K562 (cell line): ENCODE results near the gene RRAD. TPM values are rescaled to one million over a fixed set of nuclear protein-coding genes. Genes with fewer than 3 reads are reported as not detected.

ENCODE experiments used
- ARID4B ChIP-seq: sonication (generic); formaldehyde crosslinking; IDR thresholded peaks from 2 replicates; pipeline ENCODE4 v1.8.0; 2022; ENCODE audit warnings: mild to moderate bottlenecking, missing genetic modification reagents
- CBFA2T3 ChIP-seq: fragments of 450-650 bp; IDR thresholded peaks from 2 replicates; pipeline ENCODE4 v1.6.1; 2017
- CTBP1 ChIP-seq: fragments of 450-650 bp; IDR thresholded peaks from 2 replicates; pipeline ENCODE4 v1.6.1; 2016; ENCODE audit warnings: borderline replicate concordance
- CXXC5 ChIP-seq: fragments of 250-450 bp; sonication (Bioruptor Pico); IDR thresholded peaks from 2 replicates; pipeline ENCODE4 v1.8.0; 2022; ENCODE audit warnings: inconsistent platforms, mild to moderate bottlenecking, moderate library complexity
- ETS2 ChIP-seq: IDR thresholded peaks from 2 replicates; pipeline ENCODE4 v1.6.1; 2016; ENCODE audit warnings: borderline replicate concordance, missing genetic modification characterization, mild to moderate bottlenecking, moderate library complexity, missing compliant biosample characterization; ENCODE audit not compliant: poor library complexity, severe bottlenecking
- HDGF ChIP-seq: fragments of 450-650 bp; IDR thresholded peaks from 2 replicates; pipeline ENCODE4 v1.6.1; 2016
- HOXB6 ChIP-seq: fragments of 250-450 bp; sonication (Bioruptor Pico); IDR thresholded peaks from 2 replicates; pipeline ENCODE4 v1.5.1; 2022; ENCODE audit warnings: mild to moderate bottlenecking, borderline replicate concordance
- ILF3 ChIP-seq: fragments of 450-650 bp; IDR thresholded peaks from 2 replicates; pipeline ENCODE4 v1.6.1; 2018; ENCODE audit warnings: antibody characterized with exemption, mild to moderate bottlenecking, moderate library complexity, borderline replicate concordance
- MAFG ChIP-seq: fragments of 450-650 bp; conservative IDR thresholded peaks from 2 replicates; pipeline ENCODE4 v1.6.1; 2016; ENCODE audit warnings: missing genetic modification characterization, missing compliant biosample characterization
- TEAD2 ChIP-seq: fragments of 450-650 bp; IDR thresholded peaks from 2 replicates; pipeline ENCODE4 v1.6.1; 2016; ENCODE audit warnings: missing genetic modification characterization, control low read depth, missing compliant biosample characterization
- ZNF134 ChIP-seq: fragments of 250-450 bp; sonication (Bioruptor Pico); conservative IDR thresholded peaks from 2 replicates; pipeline ENCODE4 v1.4.0; 2020
- ZNF436 ChIP-seq: fragments of 250-450, 450-650 bp; sonication (Bioruptor Pico); formaldehyde crosslinking; IDR thresholded peaks from 2 replicates; pipeline ENCODE4 v1.7.0; 2020; ENCODE audit warnings: mild to moderate bottlenecking
- polyA plus RNA-seq, 8 experiments: library from polyadenylated mRNA; depleted of rRNA in 4 of 8; stranded (reverse) in 5 of 8; unstranded in 3 of 8; fragments of >200 nt; fragmentation: Nextera tagmentation in 2 of 8; fragmentation: Illumina TruSeq in 1 of 8; extraction: Ambion mirVana in 2 of 8; extraction: Trizol in 1 of 8; gene quantifications; 2 replicates each; pipeline versions ENCODE4 v1.2.1 to v1.2.3, GENCODE V29; 2011 to 2014; ENCODE audit warnings: inconsistent platforms in 1 of 8, missing spikeins in 1 of 8
- total RNA-seq, 7 experiments: library from RNA; depleted of rRNA in 6 of 7; stranded (reverse); fragments of >200 nt in 6 of 7; fragmentation: Illumina TruSeq in 2 of 7; extraction: Trizol in 2 of 7; gene quantifications; 2 replicates each; pipeline versions ENCODE4 v1.2.1 to v1.2.3, GENCODE V29; 2011 to 2021; ENCODE audit warnings: low replicate concordance in 1 of 7
- TF ChIP-seq, protein P1 (sequence below): fragments of 200-800 bp; sonication (Bioruptor generic); IDR thresholded peaks from 2 replicates; pipeline ENCODE4 v1.6.1; 2017; ENCODE audit warnings: missing genetic modification characterization, missing compliant biosample characterization
- TF ChIP-seq, protein P2 (sequence below): sonication (generic); formaldehyde crosslinking; IDR thresholded peaks from 2 replicates; pipeline ENCODE4 v1.8.0; 2023; ENCODE audit warnings: missing genetic modification reagents, mild to moderate bottlenecking, borderline replicate concordance

RRAD gene
- total and polyA plus RNA-seq, 9 of the 15 experiments (the other 6 are each of a cell fraction or from before 2014, with no cell fraction given): 0.09 to 0.20 (median 0.13) TPM; not detected in 5

DNA sequence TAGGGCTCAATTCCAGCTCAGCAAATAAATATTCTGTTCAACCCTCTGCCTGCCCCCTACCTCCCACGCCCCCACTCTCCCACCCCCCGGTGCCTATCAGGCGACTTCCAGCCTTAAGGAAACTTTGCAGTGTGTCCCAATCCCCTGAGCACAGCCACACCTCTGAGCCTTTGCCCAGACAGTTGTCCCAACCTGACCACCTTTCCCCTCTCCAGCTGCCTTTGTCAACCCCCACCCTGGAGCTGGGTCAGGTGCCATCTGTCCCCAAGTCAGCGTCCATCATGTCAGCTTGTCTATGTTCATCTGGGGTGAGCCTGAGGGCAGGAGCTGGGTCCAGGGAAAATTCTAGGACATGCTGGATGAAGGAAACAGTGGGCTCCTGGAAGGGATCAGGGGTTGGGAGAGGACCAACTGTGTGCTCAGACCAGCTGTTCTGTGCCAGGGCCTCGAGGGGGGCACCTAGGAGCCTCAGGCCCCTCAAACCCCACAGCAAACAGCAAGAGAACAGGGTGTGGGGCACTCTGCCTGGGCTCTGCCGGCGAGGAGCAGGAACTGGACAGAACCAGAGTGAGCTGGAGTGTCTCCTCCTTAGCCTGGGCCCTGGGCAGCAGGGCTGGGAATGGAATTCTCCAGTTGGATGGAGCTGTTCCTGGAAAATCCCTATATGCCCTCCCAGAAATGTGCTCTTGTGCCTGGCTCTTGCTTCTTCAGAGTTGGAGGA, 24.5 kb downstream of the RRAD start (continued):
- TF ChIP-seq TEAD2 (tag) (no peak), ZNF134 (CRISPR knock-in tag) (no peak), ZNF436 (CRISPR knock-in tag) (no peak), MAFG (tag) (no peak), ETS2 (tag) (no peak), CBFA2T3 (peak; percentile 46), CTBP1 (no peak), CXXC5 (CRISPR knock-in tag) (0 out of 2 replicates have a peak, but pooled peaks have one; percentile 22), HOXB6 (CRISPR knock-in tag) (no peak), ARID4B (CRISPR knock-in tag) (no peak), ILF3 (no peak), HDGF (peak; percentile 64; the same call in 1 of the 2 replicates)
- TF ChIP-seq, protein P1, sequence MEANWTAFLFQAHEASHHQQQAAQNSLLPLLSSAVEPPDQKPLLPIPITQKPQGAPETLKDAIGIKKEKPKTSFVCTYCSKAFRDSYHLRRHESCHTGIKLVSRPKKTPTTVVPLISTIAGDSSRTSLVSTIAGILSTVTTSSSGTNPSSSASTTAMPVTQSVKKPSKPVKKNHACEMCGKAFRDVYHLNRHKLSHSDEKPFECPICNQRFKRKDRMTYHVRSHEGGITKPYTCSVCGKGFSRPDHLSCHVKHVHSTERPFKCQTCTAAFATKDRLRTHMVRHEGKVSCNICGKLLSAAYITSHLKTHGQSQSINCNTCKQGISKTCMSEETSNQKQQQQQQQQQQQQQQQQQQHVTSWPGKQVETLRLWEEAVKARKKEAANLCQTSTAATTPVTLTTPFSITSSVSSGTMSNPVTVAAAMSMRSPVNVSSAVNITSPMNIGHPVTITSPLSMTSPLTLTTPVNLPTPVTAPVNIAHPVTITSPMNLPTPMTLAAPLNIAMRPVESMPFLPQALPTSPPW (CRISPR knock-in tag): peak; percentile 42; the same call in 1 of the 2 replicates
- TF ChIP-seq, protein P2, sequence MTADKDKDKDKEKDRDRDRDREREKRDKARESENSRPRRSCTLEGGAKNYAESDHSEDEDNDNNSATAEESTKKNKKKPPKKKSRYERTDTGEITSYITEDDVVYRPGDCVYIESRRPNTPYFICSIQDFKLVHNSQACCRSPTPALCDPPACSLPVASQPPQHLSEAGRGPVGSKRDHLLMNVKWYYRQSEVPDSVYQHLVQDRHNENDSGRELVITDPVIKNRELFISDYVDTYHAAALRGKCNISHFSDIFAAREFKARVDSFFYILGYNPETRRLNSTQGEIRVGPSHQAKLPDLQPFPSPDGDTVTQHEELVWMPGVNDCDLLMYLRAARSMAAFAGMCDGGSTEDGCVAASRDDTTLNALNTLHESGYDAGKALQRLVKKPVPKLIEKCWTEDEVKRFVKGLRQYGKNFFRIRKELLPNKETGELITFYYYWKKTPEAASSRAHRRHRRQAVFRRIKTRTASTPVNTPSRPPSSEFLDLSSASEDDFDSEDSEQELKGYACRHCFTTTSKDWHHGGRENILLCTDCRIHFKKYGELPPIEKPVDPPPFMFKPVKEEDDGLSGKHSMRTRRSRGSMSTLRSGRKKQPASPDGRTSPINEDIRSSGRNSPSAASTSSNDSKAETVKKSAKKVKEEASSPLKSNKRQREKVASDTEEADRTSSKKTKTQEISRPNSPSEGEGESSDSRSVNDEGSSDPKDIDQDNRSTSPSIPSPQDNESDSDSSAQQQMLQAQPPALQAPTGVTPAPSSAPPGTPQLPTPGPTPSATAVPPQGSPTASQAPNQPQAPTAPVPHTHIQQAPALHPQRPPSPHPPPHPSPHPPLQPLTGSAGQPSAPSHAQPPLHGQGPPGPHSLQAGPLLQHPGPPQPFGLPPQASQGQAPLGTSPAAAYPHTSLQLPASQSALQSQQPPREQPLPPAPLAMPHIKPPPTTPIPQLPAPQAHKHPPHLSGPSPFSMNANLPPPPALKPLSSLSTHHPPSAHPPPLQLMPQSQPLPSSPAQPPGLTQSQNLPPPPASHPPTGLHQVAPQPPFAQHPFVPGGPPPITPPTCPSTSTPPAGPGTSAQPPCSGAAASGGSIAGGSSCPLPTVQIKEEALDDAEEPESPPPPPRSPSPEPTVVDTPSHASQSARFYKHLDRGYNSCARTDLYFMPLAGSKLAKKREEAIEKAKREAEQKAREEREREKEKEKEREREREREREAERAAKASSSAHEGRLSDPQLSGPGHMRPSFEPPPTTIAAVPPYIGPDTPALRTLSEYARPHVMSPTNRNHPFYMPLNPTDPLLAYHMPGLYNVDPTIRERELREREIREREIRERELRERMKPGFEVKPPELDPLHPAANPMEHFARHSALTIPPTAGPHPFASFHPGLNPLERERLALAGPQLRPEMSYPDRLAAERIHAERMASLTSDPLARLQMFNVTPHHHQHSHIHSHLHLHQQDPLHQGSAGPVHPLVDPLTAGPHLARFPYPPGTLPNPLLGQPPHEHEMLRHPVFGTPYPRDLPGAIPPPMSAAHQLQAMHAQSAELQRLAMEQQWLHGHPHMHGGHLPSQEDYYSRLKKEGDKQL (CRISPR knock-in tag): no peak
